Measurements from ENCODE around the gene MAN2A2. TPM values are rescaled to one million over a fixed set of nuclear protein-coding genes. Genes with fewer than 3 reads are reported as not detected.

Gene MAN2A2
- total and polyA plus RNA-seq, 2 donors (not counting 3 experiments of a cell fraction or from before 2014, with no cell fraction given) = 60.9 to 77.7 TPM

DNA sequence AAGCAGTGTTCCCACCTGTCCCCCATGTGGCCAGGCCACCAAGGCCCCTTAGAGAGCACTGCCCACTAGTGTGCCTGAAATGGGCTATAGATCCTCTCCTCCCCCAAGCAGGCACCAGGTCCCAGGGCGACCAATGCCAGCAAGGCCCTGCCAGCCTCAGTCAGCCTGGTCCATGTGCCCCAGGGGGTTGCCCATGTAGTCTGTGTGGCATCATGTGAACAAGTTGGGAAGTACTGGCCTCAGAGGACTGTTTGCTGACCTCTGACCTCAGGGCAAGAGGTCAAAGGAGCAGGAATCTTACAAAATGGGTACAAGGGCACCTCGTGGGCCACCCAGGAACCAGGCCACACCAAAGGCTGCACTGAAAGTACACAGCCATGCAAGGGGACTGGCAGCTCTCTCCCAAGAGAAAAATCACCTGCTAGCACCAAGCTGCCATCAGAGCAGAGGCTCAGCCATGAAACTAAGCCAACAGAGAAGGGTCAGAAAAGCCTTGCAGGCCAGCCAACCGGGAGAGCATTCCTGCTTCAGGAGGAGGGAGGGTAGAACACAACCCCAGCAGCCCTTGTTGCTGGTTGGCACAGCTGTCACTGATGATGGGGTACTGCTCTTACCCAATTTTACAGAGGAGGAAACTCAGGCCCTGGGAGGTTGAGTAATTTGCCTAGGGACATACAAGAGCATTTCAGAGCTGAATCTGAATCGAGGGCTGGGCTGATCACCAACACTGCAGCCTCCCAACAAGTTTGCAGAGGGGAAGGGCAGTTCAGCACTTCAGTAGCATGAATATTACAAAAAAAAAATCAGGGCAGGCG lies 39.9 kb upstream of the MAN2A2 start:
- POLR2A ChIA-PET = no interaction called here

DNA sequence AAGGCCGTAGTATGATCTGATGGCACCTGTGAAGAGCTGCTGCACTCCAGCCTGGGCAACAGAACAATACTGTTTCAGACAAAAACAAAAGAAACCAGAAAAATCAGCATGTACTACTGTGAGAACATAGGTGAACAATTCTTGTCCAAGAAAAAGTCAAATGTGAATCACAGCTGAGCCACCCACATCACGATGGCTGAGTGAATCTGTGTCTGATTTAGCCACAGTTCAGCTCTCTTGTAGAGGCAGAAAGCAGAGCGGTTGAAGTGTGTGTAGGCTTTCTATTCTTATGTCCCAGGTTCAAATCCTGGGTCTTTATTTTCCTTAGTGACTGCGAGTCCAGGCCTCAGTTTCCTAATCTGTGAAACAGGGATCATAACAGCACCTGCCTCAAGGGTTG lies 39.1 kb upstream of the MAN2A2 start:
- no TSS peak for BruUV-seq (replicated peaks)
- intact Hi-C loops (cut with micrococcal nuclease) = no loop called here
- no peaks in the 10 kb centered on the region for H4K20me1 ChIP-seq (replicated peaks; ENCODE audit: control insufficient read depth, extremely low read depth, insufficient read depth, low read length)

More for the DNA sequence above, 39.9 kb upstream of the MAN2A2 start:
- H3K9me1 ChIP-seq (replicated peaks; ENCODE audit: control insufficient read depth, extremely low read depth, insufficient read depth, low read length) = no peaks in the 10 kb centered on the region
- DNase-seq (ENCODE audit: low read depth, low spot score) (no peak), FAIRE-seq (no peak)
- no peaks in the 10 kb centered on the region for H3K79me2 ChIP-seq (ENCODE audit: control insufficient read depth, insufficient read depth, low read length)
- intact Hi-C loops (cut with micrococcal nuclease) = no loop called here
- H4K20me1 ChIP-seq (replicated peaks; ENCODE audit: control insufficient read depth, extremely low read depth, insufficient read depth, low read length) = no peaks in the 10 kb centered on the region
- no peak overlapping the region for H3K9ac ChIP-seq (replicated peaks; ENCODE audit: extremely low read depth, insufficient read depth, low read length)
- H3K4me2 ChIP-seq (ENCODE audit: insufficient read depth, low read length) = no peak overlapping the region
- no peaks in the 10 kb centered on the region for H3K27me3 ChIP-seq (ENCODE audit: control insufficient read depth in 2 of 2, insufficient read depth in 2 of 2, low read length in 2 of 2)
- H3K9me3 ChIP-seq (replicated peaks; ENCODE audit: control insufficient read depth, insufficient read depth, low read length) = no peaks in the 10 kb centered on the region
- dilution Hi-C loops (cut with MboI; ENCODE audit: extremely low pct_ligation_motif_present, low sequenced_read_pairs) = no loop called here
- no peak overlapping the region for H3K4me3 ChIP-seq (replicated peaks in 1 of 3; ENCODE audit: insufficient read depth in 1 of 3, low read depth in 1 of 3, low read length in 3 of 3)
- H3K4me1 ChIP-seq (ENCODE audit: control insufficient read depth, extremely low read depth, insufficient read depth, low read length) = no peaks in the 10 kb centered on the region
- BruUV-seq (replicated peaks) = no TSS peak
- TF ChIP-seq, protein P1, sequence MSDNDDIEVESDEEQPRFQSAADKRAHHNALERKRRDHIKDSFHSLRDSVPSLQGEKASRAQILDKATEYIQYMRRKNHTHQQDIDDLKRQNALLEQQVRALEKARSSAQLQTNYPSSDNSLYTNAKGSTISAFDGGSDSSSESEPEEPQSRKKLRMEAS (IDR thresholded peaks at IDR 0.05; ENCODE audit: insufficient read depth, insufficient read length) = no peak
- H3K27ac ChIP-seq (ENCODE audit: insufficient read depth, low read depth, low read length) = no peak overlapping the region
- CTCF ChIA-PET = no interaction called here
- H2AFZ ChIP-seq (ENCODE audit: low read depth, low read length) = no peak overlapping the region
- no peaks in the 10 kb centered on the region for H3K36me3 ChIP-seq (ENCODE audit: control insufficient read depth in 2 of 2, extremely low read depth in 1 of 2, insufficient read depth in 2 of 2, low read length in 2 of 2)

More for the DNA sequence above, 39.1 kb upstream of the MAN2A2 start:
- Histone ChIP-seq H3K4me1 (ENCODE audit: control insufficient read depth, extremely low read depth, insufficient read depth, low read length) (peaks cover 2% of the 10 kb centered on the region), H3K79me2 (ENCODE audit: control insufficient read depth, insufficient read depth, low read length) (no peaks in the 10 kb centered on the region), H3K36me3 (ENCODE audit: control insufficient read depth in 2 of 2, extremely low read depth in 1 of 2, insufficient read depth in 2 of 2, low read length in 2 of 2) (no peaks in the 10 kb centered on the region), H3K9me1 (replicated peaks; ENCODE audit: control insufficient read depth, extremely low read depth, insufficient read depth, low read length) (no peaks in the 10 kb centered on the region), H3K27me3 (ENCODE audit: control insufficient read depth in 2 of 2, insufficient read depth in 2 of 2, low read length in 2 of 2) (no peaks in the 10 kb centered on the region), H2AFZ (ENCODE audit: low read depth, low read length) (no peak overlapping the region), H3K4me2 (ENCODE audit: insufficient read depth, low read length) (no peak overlapping the region), H3K9me3 (replicated peaks; ENCODE audit: control insufficient read depth, insufficient read depth, low read length) (no peaks in the 10 kb centered on the region), H3K4me3 (replicated peaks in 1 of 3; ENCODE audit: insufficient read depth in 1 of 3, low read depth in 1 of 3, low read length in 3 of 3) (no peak overlapping the region), H3K27ac (ENCODE audit: insufficient read depth, low read depth, low read length) (no peak overlapping the region), H3K9ac (replicated peaks; ENCODE audit: extremely low read depth, insufficient read depth, low read length) (no peak overlapping the region)
- POLR2A ChIA-PET = no interaction called here
- DNase-seq (ENCODE audit: low read depth, low spot score) = no peak
- CTCF ChIA-PET = no interaction called here
- FAIRE-seq = no peak
- dilution Hi-C loops (cut with MboI; ENCODE audit: extremely low pct_ligation_motif_present, low sequenced_read_pairs) = no loop called here
- TF ChIP-seq, protein P1 (IDR thresholded peaks at IDR 0.05; ENCODE audit: insufficient read depth, insufficient read length) = no peak
- TF ChIP-seq MYC (IDR thresholded peaks at IDR 0.05; ENCODE audit: low read depth, low read length) = no peak
- no peak for TF ChIP-seq POLR2A (IDR thresholded peaks at IDR 0.05; ENCODE audit: low read depth, low read length)
- TF ChIP-seq JUN (IDR thresholded peaks at IDR 0.05; ENCODE audit: borderline replicate concordance, insufficient read depth, insufficient read length, low read depth) = no peak
- TF ChIP-seq GATA2 (IDR thresholded peaks at IDR 0.05; ENCODE audit: insufficient read depth, insufficient read length, low read depth, low read length) = no peak
